ENCODE data around the gene ATF5.

ATF5 gene

DNA sequence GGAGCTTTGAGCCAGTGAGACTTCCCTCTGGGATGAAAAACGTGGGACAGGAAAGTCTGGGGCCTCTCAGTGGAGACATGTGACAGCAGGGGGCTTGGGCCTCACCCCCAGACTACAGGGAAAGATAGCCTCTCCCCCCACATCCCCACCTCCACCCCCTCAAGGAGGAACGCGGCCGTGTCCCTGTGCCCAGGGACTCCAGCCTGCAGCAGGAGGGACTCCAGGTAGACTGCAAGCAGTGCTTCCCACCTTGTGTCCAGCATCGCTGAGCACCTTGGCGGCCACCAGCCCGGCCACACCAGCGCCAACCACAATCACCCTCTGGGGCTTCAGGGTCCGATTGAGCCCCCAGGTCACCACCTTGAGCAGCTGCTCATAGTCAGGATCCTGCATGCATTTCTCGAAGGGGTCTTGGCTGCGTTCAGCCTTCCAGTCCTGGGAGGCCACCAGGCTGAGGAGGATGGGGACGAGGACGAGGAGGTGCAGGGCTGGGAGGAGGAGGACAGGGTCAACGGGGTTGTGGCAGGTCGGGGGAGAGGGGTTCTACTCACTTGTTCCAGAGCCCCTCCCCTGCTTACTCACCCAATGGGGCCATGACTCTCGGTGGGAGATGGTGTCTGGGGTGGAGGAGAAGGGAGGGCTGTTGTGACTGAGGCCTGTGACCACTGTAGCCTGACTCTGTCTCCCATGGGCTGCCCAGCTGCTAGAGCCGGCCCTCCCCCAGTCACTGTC, 33.3 kb upstream of the ATF5 start:
- no peak overlapping the region for H3K4me3 ChIP-seq (ENCODE audit: low read depth, low read length)
- TF ChIP-seq CTCF (IDR thresholded peaks at IDR 0.05; ENCODE audit: low read depth, low read length): no peak

DNA sequence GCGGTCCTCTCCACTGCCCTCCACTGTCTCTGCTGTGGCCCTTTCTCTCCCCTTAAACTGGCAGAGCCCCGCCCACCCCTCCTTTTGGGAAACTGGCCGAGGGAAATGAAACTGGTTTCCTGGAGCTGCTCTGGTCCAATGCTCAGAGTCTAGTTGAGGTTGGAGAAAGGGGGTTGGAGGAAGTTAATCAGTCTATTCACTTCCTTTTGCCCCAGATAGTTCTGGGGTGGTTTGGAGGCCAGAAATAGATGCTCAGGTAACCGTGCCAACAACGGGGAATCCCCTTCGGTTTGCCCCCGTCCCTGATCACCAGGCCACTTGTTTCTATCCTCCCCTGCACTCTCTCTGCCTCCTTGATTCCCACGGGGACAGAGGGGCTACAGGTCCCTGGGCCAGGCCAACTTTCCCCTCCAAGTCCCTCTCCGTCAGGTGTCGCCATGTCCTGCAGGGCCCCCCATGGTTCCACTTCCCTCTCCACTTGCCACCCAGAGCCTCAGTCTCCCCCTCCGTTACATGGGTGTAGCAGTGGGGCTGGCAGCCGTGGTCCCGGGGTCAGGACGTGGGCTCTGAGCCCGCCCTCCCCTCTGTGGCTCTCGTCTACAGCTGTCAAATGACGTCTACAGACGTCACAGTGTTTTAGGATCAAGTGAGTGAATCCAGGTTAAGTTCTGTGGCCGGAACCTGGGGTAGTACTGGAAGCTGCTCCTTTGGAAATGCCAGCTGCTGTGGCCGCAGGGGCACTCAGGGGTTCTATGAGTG, 32.0 kb upstream of the ATF5 start, which contains the start of gene IL4I1:
TSS of gene IL4I1 (minus strand) at position 25 of the 759 bp plus-strand sequence. CDS start 727 bp downstream, outside the sequence.
- H3K4me3 ChIP-seq (ENCODE audit: low read depth, low read length): no peak within 1 kb of the TSS
- no peak for TF ChIP-seq CTCF (IDR thresholded peaks at IDR 0.05; ENCODE audit: low read depth, low read length)

DNA sequence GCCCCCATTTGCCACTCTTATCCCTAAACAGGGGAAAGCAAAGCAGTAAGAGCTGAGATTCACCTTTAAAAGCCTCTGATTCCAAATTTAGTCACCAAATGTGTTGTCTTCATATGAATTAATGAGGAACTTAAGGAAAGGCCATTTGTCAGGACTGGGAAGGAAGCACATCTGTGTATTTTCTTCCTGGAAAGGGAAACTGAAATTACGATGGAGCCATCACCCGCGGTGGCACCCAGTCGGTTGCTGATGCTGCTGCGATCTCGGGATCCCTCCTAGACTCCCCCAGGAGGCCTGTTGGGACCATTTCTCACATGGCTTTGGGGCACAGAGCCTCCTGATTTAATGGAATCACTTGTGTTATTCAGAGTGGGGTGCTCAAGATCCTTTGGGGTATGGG, 24.9 kb upstream of the ATF5 start:
- H3K4me3 ChIP-seq (ENCODE audit: low read depth, low read length): no peak overlapping the region
- no peak for TF ChIP-seq CTCF (IDR thresholded peaks at IDR 0.05; ENCODE audit: low read depth, low read length)

DNA sequence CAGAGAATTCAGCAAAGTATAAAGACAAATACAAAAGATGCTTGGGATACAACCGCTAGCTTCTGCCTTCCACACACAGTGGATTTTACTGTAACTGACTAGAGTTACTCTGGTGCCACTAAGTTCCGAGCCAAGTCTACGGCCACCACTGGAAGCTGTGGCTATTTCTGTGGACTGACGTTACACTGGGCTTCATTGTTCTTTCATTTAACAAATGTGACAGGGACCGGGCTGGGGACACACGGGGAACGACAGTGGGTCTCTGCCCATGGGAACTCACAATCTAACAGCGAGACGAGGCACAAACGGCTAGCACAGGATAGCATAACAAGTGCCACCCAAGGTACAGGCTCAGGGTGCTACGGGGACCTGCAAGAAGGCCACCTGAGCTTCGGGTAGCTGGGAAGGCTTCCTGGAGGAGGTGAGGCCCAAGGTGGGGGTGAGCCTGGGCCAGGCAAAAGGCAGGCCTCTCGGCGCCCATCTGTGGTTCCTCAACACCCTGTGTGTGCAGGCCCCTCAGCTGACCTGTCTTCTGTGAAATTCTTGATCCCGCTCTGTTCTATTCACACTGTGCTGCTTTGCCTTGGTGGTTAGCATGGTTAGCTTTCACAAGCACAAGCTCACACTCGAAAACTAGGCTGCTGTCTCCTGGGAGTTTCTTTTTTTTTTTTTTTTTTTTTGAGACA, 22.0 kb upstream of the ATF5 start:
- TF ChIP-seq CTCF (IDR thresholded peaks at IDR 0.05; ENCODE audit: low read depth, low read length): no peak
- no peak overlapping the region for H3K4me3 ChIP-seq (ENCODE audit: low read depth, low read length)

DNA sequence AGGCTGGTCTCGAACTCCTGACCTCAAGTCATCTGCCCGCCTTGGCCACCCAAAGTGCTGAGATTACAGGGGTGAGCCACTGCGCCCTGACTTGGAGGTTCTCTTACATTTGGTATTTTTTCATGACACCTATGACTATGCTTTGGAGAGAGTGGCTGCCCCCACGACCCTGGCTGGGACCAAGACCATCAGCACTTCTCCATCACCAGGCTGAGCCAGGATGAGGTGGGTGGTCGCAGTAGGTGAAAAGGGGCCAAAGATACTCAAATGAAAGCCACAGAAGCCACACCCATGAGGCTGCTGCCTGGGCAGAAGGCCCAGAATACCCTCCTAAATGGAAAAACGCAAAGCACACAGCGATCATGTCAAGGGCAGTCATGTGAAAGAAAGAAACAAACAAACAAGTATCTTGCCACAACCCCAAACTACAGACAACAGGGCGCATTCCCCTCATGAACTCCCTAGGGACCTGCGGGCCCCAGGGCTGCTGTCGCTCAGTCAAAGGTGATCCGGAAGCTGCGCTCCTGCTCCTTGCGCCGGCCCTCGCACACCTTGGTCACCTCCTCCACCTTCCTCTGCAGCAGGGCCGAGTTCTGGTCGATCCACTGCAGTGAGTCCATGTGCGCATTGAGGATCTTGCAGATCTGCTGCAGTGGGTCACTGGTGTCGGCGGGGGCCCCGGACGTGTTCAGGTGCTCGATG, 21.1 kb upstream of the ATF5 start:
- H3K4me3 ChIP-seq (ENCODE audit: low read depth, low read length): no peak overlapping the region
- no peak for TF ChIP-seq CTCF (IDR thresholded peaks at IDR 0.05; ENCODE audit: low read depth, low read length)

GRCh38 chr19:49908480-49909420, 20.3 kb upstream of the ATF5 start:
- TF ChIP-seq CTCF (IDR thresholded peaks at IDR 0.05; ENCODE audit: low read depth, low read length): no peak
- no peak overlapping the region for H3K4me3 ChIP-seq (ENCODE audit: low read depth, low read length)
